Right lobe of liver (tissue), 6 donors: Measurements from ENCODE around the gene DNAI7. TPM values are rescaled to one million over a fixed set of nuclear protein-coding genes. Genes with fewer than 3 reads are reported as not detected.
A peak's percentile ranks its signal among the peaks of the same experiment; 100 is the strongest.

Experiments
- ATAC-seq, 4 donors: fragments of 200-7000 bp; cut with Tn5 transposase; one replicate each; pipeline ENCODE4 v1.9.1; 2020; ENCODE audit warnings: mild to moderate bottlenecking in 4 of 4, moderate library complexity in 4 of 4
- DNase-seq, 3 donors: peaks; one replicate each; pipeline ENCODE4 v3.0.0-alpha.2; 2020
- H3K27ac ChIP-seq, 3 donors: fragments of 200-600 bp; one replicate each; pipeline ENCODE4 v1.8.0; 2022
- H3K27me3 ChIP-seq, 2 donors: fragments of 200-600 bp; one replicate each; pipeline ENCODE4 v1.8.0; 2022
- H3K36me3 ChIP-seq, 4 donors: fragments of 200-600 bp; sonication (generic) in 1 of 4; one replicate each; pipeline versions ENCODE4 v1.5.1 to v1.8.0; 2017 to 2022; ENCODE audit warnings: control low read depth in 1 of 4
- H3K4me1 ChIP-seq, 4 donors: fragments of 200-600 bp; sonication (generic) in 1 of 4; one replicate each; pipeline versions ENCODE4 v1.5.1 to v1.8.0; 2017 to 2022; ENCODE audit warnings: control low read depth in 1 of 4
- H3K4me3 ChIP-seq, 3 donors: fragments of 200-600 bp; one replicate each; pipeline ENCODE4 v1.8.0; 2022
- H3K9me3 ChIP-seq, 4 donors: fragments of 200-600 bp; sonication (generic) in 1 of 4; one replicate each; pipeline versions ENCODE4 v1.5.1 to v1.8.0; 2017 to 2022; ENCODE audit warnings: control low read depth in 1 of 4
- POLR2A ChIP-seq: fragments of 450-650 bp; IDR thresholded peaks from one replicate; pipeline ENCODE4 v1.6.1; 2017; ENCODE audit warnings: antibody characterized with exemption, mild to moderate bottlenecking
- WGBS: methylation state at CpG from one replicate; pipeline ENCODE4 v1.1.6; 2018; ENCODE audit warnings: low coverage, low lambda C conversion rate; ENCODE audit not compliant: insufficient coverage; ENCODE audit errors: missing lambda C conversion rate; 5-methylcytosine and 5-hydroxymethylcytosine counted together
- intact Hi-C, 2 donors: fragments of 100-400 bp; cut with DNase I; formaldehyde crosslinking; loops; one replicate each; pipeline versions ENCODE4 v1.11.2 to v1.14.1; 2022
- total RNA-seq, 6 experiments: library from RNA; depleted of rRNA in 2 of 6; stranded (reverse); fragments of >200 nt in 2 of 6; fragmentation: NEBNext Ultra II Directional in 3 of 6; extraction: Animal tissue kit (Norgen Biotek cat#: 25700) in 3 of 6; gene quantifications; one replicate each; pipeline versions ENCODE4 v1.1.0 to v1.2.4, GENCODE V29; 2016 to 2023
- TF ChIP-seq, protein P1 (sequence below), 4 donors: fragments of 200-600 bp in 3 of 4; fragments of 450-650 bp in 1 of 4; IDR thresholded peaks; one replicate each; pipeline versions ENCODE4 v1.5.1 to v1.8.0; 2016 to 2022; ENCODE audit warnings: antibody characterized with exemption in 4 of 4, mild to moderate bottlenecking in 2 of 4
- donor health status: DM: no; HTN: yes; CAD: no.
- donor health status: DM: no; HTN: no; CAD: no.
- donor health status: DM: no; HTN: no; CAD: no.
- donor health status: DM: no; HTN: yes; CAD: no.
- donor health status: DM: no; HTN: yes; CAD: no.

The DNAI7 gene
- total RNA-seq, 6 experiments from 2014 or later, result 0.39 TPM; not detected in 5

DNA sequence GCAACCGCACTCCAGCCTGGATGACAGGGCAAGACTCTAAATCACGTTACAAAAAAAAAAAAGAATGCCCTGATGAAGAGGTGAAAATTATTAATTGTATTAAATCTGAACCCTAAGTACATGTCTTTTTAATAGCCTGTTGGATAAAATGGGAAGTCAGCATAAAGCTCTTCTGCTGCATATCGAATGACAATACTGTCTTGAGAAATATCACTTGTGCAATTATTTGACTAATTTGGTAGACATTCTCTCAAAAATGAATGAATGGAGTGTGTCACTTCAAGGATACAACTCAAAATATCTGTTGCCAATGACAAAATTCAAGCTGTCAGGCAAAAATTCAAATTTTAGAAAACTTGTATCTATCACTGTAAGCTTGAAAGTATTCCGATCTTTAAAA is 38.9 kb downstream of the DNAI7 start:
- Histone ChIP-seq H3K27me3 (no peaks in the 10 kb centered on the region), H3K4me1 (no peaks in the 10 kb centered on the region), H3K27ac (no peak overlapping the region), H3K36me3 (no peaks in the 10 kb centered on the region), H3K4me3 (no peak overlapping the region), H3K9me3 (no peaks in the 10 kb centered on the region)
- intact Hi-C loops, result no loop called here
- DNase-seq, result no peak
- WGBS, result 77% methylated on average over 3 of the region's 4 CpGs
- ATAC-seq, result no peak
- TF ChIP-seq, protein P1, sequence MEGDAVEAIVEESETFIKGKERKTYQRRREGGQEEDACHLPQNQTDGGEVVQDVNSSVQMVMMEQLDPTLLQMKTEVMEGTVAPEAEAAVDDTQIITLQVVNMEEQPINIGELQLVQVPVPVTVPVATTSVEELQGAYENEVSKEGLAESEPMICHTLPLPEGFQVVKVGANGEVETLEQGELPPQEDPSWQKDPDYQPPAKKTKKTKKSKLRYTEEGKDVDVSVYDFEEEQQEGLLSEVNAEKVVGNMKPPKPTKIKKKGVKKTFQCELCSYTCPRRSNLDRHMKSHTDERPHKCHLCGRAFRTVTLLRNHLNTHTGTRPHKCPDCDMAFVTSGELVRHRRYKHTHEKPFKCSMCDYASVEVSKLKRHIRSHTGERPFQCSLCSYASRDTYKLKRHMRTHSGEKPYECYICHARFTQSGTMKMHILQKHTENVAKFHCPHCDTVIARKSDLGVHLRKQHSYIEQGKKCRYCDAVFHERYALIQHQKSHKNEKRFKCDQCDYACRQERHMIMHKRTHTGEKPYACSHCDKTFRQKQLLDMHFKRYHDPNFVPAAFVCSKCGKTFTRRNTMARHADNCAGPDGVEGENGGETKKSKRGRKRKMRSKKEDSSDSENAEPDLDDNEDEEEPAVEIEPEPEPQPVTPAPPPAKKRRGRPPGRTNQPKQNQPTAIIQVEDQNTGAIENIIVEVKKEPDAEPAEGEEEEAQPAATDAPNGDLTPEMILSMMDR (IDR thresholded peaks at IDR 0.05), result no peak
- TF ChIP-seq POLR2A, result no peak

DNA sequence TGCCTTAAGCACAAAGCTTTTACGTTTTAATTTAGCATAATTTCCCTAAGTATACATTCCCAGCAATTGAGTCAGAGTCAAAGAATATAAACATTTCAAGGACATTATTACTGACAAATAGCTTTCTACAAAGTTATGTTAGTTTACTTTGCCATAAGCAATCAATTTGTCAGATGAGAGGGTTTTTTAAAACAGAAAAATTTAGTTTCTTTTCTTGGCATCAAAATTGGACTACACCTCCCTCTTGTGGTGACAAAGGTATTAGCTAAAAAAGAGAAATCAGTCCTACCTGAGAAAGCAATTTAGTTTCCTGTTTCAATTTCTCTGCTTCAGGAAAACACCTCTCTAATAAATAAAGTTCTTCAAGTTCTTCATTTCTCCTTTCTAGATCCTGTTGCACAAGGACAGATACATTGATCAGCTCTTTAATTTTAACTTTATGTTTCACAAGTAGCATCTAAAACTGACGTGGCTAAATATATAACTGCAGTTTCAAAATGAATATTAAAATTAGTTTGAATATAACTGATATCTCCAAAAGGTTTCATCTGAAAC is 39.9 kb downstream of the DNAI7 start:
- Histone ChIP-seq H3K27me3 (no peaks in the 10 kb centered on the region), H3K4me1 (no peaks in the 10 kb centered on the region), H3K9me3 (no peaks in the 10 kb centered on the region), H3K36me3 (no peaks in the 10 kb centered on the region), H3K27ac (no peak overlapping the region), H3K4me3 (peak overlapping the region in 2 of 3 donors; percentile 14 to 18)
- DNase-seq (no peak), ATAC-seq (peak; percentile 56 to 76 (median 73))
- TF ChIP-seq, protein P1 (IDR thresholded peaks at IDR 0.05), result peak; percentile 50 to 79 (median 73)
- TF ChIP-seq POLR2A, result no peak
- WGBS, result 33% methylated on average over 2 of the region's 2 CpGs
- intact Hi-C loops, result no loop called here

DNA sequence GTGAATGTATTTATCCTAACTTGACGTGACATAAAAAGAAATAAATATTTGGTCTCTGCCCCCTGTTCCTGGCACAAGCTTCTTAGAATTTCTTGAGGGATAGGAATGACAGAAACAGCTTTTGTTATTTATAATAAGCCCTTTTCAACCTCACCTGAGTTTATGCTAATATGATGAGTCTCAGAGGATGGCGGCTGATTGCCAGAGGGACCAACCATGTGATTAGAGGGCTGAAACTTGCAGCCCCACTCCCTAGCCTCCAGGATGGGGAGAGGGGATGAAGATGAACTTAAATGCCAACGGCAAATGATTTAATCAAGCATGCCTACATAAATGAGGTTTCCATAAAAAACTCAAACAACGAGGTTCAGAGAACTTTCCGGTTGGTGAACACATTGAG is 42.9 kb downstream of the DNAI7 start:
- no peak overlapping the region for H3K4me3 ChIP-seq
- no peaks in the 10 kb centered on the region for H3K9me3 ChIP-seq
- DNase-seq, result no peak
- intact Hi-C loops, result no loop called here
- no peaks in the 10 kb centered on the region for H3K27me3 ChIP-seq
- 65% methylated on average over 5 of the region's 5 CpGs for WGBS
- no peaks in the 10 kb centered on the region for H3K36me3 ChIP-seq
- no peak for ATAC-seq
- no peak for TF ChIP-seq POLR2A
- TF ChIP-seq, protein P1 (IDR thresholded peaks at IDR 0.05), result no peak
- no peak overlapping the region for H3K27ac ChIP-seq
- H3K4me1 ChIP-seq, result no peaks in the 10 kb centered on the region

DNA sequence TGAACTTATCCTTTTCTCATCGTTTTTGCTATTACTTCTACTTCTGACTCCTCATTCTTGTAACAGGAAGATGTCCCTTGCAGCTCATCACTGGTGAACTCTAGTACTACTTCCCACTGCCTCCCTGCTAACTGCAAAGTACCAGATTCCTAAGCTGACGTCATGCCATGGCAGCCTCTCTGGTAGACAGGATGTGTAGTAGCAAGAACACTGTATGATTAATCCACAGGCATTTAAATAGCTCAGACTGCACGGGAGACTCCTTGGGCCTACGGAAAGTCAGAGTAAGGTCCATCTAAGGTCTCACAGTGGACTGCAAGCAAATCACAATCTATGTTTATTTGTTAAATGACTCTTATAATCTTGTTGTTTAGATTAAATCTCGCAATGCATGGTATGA is 43.5 kb downstream of the DNAI7 start:
- Histone ChIP-seq H3K27ac (no peak overlapping the region), H3K36me3 (no peaks in the 10 kb centered on the region), H3K9me3 (no peaks in the 10 kb centered on the region), H3K27me3 (no peaks in the 10 kb centered on the region), H3K4me1 (no peaks in the 10 kb centered on the region), H3K4me3 (no peak overlapping the region)
- TF ChIP-seq POLR2A, result no peak
- TF ChIP-seq, protein P1 (IDR thresholded peaks at IDR 0.05), result no peak
- 54% methylated on average over 5 of the region's 5 CpGs for WGBS
- DNase-seq (peak in 1 of 3 donors; percentile 40), ATAC-seq (peak; percentile 60 to 86 (median 70))
- intact Hi-C loops, result no loop called here

DNA sequence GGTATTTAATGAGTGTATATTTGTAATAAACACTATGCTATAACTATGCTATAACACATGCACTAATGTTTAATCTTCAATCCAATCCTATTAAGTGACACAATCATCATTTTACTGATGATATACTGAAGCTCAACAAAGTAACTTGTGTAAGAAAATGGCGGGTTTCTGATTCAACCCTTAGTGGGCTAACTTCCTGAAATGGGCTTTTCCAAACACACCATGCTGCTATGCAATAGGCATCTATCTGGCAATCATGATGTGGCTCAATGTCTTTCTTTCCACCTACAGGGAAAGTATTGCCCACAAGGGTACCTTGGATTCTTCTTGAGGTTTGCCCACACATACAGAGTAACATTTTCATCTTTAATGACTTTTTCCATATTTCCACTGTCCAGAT is 48.3 kb downstream of the DNAI7 start:
- Histone ChIP-seq H3K9me3 (no peaks in the 10 kb centered on the region), H3K27me3 (no peaks in the 10 kb centered on the region), H3K4me3 (no peak overlapping the region), H3K36me3 (no peaks in the 10 kb centered on the region), H3K4me1 (no peaks in the 10 kb centered on the region), H3K27ac (no peak overlapping the region)
- no peak for TF ChIP-seq POLR2A
- TF ChIP-seq, protein P1 (IDR thresholded peaks at IDR 0.05), result no peak
- ATAC-seq (no peak), DNase-seq (no peak)
- whole genome bisulfite sequencing, result 77% methylated on average over 1 of the region's 1 CpG
- intact Hi-C loops, result no loop called here
